HG03280 (cell line): ENCODE results near the gene JARID2.
"Not testable (repeated sequence)": the region's sequence is repeated elsewhere in the genome, so short reads cannot be mapped to it uniquely, and the experiment has no call there.

Experiments
- ATAC-seq: cut with Tn5 transposase; IDR thresholded peaks from one replicate; pipeline ENCODE4 v1.9.1; 2021; ENCODE audit warnings: mild to moderate bottlenecking, moderate library complexity; ENCODE audit not compliant: unreplicated experiment

JARID2 gene

DNA sequence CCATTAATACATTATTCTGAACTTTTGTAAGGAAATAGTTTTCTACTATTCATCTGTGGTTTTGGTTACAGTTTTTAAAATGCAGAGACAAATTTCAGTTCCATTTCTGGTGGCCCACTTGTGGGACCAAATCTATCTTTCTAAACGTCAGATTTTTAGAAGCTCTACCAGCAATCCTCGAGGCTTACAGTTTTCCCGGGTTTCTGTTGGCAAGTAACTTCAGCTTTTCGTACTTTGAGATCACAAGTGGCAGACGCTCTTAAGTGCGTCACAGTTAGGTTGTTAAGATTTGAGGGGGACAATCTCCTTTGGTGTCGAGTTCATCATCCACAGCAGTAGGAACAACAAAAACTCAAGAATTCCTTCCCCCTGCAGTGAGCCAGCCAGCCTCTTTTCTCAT, 60.0 kb downstream of the JARID2 start:
- no peak for ATAC-seq

DNA sequence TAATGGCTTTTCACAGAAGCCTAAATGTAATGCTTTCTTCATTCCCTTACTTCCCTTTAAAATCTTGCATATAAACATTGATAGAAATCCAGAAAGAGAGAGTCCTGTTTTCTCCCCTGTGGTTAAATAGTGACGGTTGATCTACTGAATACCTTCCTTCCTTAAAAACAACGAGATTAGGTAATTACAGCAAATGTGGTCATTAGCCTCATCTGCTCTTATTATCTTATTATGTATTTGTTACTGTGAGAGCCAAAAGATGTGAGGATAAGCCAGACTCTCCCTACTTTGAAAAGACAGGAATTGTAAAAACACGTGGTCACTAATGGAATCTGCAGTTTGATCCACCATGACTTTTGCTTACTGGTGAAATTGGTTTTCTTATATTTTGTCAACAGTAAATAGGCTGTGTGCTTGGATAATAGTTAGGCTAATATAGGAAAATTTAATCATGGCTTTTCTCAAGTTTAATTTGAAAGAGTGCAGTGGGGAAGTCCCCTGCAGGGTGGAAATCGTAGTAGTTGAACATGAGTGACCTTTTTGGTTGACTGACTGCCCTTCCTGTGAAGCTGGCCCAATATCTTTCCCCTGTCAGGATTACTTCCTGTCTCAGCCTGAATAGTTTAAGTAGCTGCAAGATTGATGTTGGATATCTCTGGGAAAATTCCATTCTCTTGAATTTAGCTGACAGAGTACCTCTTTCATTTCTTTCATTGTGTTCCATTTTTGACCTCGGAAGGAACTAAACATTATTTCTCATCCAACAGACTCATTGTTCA, 62.8 kb downstream of the JARID2 start:
- no peak for ATAC-seq

DNA sequence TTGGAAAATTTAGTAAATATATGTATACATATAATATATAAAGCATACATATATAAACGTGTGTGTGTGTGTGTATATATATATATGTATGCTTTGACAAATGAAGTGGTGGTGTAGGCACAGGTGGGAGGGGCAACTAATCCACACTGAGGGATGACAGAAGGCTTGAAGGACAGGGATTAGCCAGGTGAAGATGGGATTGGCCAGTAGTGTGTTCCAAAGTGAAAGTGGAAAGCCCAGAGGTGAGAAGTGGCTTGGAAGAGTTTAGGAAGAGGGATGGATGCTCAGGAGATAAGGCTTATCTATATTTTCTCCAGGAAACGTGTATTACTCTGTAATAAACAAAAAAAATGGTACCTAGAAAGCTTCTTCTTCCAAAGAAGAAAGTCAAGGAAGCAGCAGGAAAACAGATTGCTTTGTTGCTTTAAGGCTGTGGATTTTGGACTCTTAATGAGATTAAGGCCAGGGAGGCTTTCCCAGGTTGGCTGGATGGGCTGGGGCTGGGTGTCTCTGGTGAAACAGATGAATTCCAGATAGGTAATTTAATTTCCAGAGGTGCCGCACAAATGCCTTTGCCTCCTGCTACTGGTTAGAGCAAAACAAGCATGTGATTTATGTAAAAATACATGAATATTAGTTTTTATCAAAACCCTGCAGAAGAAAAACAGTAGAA, 63.9 kb downstream of the JARID2 start:
- no peak for ATAC-seq

DNA sequence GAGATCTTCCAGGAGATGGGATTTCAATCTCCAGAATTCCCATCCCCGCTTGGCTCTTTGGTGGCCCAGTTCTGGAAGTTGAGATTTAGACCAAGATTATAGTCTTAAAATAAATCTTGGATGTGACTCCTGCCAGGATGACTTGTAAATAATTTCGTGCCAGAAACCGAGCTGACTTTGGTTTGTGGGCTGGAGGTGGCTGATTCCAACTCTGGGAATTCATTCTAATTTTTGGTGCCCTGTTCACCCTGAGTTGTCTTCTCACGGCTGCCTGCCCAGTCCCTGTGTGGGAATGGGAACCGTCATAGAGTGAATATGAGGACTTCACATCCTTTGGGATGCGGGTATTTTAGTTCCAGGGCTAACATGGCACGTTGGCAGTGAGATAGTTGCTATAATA, 64.8 kb downstream of the JARID2 start:
- ATAC-seq, result no peak

DNA sequence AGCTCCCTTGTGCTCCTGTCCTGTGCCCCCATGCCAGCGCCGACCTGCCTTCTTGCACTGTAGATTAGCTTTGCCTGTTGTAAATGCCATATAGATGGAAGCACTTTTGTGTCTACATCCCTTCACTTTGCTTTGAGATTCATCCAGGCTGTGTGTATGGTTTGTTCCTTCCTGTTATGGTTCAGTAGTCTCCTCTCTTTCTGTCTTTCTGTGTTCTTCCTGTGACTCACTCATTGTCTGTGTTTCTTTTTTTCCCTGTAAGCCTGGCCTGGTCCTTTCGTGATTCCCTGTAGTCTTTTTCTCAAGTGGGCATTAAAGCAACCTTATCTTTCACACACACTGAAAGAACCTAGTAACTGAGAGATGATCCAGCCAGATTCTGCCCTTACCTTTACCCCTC, 66.6 kb downstream of the JARID2 start:
- ATAC-seq, result no peak

DNA sequence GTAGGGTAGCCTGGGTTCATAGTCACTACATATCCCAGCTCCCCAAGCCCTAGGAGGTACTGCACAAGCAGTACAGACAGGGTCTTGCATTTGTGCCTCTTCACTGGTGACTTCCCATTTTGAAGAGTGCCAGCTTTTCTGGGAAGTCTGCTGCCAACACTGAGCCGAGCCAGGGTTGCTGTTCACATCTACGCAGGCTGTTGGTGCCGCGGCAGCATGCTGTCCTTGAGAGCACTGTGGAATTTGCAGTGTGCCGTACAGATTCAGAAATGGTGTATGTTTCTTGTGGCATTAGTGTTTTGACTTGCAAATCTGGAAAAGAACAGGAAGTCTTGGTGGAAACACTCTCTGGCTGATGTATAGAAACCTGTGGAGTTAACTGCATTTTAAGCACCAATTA, 67.5 kb downstream of the JARID2 start:
- ATAC-seq, result no peak

DNA sequence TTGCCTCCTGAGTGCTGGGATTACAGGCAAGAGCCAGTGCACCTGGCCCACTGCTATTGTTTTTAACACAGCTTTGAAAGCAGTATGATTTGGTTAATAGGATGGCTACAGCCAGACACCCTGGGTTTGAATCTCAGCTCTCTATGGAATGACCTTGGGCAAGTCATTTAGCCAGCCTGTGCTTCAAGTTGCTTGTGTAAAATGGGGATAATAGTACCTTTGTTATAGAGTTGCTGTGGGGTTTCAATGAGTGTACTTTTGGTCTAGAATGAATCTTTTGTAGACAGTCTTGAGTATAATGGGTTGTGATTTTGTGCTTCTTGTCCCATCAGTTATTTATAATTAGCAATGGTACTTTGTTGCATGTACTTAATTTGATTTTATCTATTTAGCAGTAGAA, 70.9 kb downstream of the JARID2 start:
- no peak for ATAC-seq

DNA sequence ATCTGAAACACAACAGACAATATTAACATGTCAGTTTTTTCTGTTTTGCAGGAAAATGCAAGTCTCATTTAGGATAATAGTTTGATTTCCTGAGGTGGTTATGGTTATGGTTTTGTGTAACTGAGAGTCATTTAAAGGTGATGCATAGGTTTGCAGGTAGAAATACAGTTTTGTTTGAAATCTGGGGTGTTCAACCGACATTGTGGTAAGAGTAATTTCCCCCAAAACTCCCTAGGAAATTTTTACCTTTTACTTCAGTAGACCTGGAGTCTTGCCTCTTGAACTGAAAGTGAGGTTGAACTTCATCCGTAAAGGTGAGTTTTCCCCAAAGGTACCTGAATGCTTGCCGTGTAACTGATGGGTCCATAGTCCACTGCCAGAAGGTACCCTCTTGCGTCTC, 71.4 kb downstream of the JARID2 start:
- no peak for ATAC-seq

DNA sequence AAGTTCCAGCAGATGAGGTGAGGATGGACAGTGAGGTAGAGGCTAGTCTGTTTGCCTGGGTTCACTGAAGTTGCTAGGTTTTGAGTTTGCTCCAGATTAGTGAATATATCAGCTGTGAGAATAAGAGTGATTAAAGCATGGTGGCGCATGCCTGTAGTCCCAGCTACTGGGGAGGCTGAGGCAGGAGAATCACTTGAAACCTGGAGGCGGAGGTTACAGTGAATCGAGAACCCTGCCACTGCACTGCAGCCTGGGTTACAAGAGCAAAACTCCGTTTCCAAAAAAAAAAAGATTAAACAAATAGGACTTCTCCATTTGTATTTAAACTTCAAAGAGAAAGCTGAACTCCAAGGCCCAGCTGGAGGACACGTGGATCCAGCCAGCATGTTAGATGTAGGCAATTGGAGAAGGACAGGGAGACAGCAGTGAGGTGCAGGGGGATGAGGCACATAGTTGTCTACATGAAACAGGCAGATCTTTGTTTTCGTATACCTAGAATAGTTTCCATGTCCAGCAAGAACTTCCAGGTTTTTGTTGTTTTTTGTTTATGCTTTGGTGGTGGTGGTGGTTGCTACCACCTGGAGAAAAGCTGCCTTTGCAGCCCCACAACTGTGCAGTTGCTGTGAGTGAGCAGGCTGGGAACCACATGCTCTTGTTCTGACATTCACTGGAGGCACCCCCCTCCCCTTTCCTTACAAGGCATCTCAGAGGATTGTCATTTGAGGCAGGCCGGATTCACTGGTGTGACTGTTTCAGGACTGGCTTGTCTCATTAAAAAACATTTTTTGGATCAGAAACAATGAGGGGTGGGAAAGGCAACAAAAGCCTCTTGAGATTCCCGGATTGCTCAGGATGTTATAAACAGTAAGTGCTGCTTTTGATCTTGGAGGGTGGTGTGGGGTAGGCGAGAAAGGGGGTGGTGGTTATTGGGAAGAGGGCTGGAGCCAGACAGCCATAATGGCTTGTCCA, 72.3 kb downstream of the JARID2 start:
- no peak for ATAC-seq

DNA sequence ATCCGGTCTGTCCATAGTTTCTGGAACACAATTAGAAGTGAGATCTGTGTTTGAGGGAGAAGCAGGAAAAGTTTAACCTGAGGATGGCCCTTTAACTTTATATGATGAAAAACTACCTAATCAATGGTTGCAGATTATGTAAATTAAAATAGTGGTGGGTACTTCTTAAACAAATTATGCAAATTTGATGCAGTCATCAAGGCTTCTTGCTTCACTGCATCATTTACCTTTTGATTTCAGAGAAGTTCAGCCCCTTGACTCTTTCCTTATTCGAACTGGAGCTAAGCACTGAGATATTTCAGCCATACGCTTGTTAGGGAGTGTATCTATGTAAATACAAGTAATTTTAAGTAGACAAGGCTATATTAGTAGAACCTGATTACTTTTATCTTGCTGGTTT, 73.8 kb downstream of the JARID2 start:
- ATAC-seq, result no peak

DNA sequence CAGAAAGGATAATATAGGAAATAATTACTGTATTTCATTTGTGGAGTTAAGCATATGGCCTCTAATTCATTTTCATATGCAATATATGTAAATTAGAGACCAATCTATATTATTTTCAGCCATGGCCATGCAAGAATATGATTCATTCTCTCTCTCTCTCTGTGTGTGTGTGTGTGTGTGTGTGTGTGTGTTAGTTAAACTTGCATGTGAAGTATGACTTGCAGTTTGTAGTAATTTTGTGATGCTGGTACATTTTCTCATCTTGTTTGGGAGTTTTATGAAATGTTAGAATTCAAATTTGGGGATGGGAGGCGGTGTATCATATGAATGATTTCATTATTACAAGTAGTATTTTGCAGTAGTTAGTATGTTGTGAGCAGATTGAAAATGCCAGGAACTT, 74.8 kb downstream of the JARID2 start:
- no peak for ATAC-seq

DNA sequence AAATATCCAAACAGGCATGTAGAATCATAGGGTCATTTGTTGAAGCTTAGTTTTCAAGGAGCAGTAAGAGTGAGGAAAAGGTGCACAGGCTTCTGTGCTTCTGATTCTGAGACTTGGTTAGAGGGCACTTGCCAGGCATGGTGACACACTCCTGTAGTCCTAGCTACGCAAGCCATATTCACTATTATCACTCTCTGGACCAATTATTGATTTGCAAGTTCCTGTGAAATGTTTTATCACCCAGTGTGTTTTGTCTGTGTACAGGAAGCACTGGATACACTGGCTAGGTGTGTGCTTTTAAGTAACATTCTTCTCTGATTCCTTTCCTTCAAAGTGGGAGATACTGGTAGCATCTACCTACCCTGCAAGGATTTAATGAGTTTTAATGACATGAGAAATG, 76.3 kb downstream of the JARID2 start:
- ATAC-seq, result no peak

DNA sequence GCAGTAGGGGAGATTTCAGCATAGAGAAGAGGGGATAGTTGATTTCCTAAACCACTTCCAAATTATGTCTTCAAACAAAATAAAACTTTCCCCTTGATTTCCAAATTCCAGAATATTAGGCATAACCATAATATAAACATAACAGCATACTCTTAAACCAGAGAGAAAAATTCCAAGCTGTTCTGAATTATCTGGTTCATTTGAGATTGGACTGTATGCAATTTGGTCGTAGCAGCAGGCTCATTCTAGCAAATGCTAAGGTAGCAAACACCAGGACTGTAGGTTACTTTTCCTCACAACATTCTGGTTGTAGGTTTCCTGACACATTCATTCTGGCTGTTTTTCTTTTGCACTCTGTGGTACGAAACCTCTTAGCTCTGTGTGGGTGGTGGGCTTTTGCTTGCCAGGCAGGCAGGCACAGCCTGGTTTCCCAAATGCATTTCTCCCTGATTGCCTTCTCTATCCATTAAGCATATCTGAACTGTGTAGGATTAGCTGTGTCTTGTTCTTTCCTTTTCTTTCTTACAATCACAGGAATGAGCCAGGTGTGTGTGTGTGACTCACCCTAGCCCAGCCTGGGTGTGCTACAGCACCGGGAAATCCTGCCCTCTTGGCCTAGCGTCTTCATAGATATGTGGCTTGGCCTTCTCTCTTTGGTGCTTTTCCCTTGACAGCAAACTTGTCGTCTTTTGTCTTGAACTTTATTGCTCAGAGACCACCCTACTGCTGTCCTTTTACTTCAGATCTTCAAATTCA, 77.1 kb downstream of the JARID2 start:
- ATAC-seq, result no peak

DNA sequence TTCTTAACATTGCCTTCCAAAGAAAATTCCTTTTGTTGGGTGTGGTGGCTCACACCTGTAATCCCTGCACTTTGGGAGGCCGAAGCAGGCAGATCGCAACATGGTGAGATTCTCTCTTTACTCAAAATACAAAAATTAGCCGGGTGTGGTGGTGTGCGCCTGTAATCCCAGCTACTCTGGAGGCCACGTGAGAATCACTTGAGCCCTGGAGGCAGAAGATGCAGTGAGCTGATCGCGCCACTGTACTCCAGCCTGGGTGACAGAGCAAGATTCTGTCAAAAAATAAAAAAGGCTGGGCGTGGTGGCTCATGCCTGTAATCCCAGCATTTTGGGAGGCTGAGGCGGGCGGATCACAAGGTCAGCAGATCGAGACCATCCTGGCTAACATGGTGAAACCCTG, 77.7 kb downstream of the JARID2 start:
- ATAC-seq, result not testable (repeated sequence)

DNA sequence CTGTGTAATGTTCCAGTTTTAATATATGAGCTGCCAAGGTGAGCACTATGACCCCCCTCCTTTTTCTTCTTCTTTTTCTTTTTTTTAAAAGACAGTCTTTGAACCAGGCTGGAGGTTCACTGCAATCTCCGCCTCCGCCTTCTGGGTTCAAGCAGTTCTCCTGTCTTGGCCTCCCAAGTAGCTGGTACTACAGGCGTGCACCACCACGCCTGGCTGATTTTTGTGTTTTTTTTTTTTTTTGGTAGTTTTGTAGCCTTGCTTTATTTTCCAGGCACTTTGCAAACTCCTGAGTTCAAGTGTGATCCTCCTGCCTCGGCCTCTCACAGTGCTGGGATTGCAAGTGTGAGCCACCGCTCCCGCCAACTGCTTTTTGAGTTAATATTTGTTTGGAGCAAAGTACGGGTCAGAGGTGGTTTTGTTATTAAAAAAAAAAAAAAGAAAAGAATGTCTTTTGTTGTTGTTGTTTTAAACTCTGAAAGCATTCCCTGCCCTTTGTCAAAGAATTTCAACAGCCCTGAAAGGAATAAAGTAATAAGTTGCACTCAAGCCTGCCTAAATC, 78.6 kb downstream of the JARID2 start:
- ATAC-seq, result no peak

DNA sequence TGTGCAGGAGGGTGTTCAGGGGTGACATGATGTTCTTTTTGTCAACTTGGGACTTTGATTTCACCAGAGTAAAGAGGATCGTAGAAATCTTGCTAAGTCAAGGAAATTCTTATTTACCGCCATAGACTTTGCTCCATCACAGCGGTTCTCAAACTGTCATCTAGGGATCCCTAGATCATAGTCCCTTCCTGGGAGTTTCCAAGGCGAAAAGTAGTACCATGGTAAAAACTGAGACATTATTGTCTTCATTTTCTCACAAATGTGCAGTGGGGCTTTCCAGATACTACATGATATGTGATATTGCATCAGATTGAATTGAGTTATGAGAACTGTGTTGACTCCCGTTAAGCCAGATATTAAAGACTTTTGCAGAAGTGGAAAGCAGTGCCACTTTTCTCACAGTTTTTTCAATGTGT, 79.7 kb downstream of the JARID2 start:
- ATAC-seq, result no peak

DNA sequence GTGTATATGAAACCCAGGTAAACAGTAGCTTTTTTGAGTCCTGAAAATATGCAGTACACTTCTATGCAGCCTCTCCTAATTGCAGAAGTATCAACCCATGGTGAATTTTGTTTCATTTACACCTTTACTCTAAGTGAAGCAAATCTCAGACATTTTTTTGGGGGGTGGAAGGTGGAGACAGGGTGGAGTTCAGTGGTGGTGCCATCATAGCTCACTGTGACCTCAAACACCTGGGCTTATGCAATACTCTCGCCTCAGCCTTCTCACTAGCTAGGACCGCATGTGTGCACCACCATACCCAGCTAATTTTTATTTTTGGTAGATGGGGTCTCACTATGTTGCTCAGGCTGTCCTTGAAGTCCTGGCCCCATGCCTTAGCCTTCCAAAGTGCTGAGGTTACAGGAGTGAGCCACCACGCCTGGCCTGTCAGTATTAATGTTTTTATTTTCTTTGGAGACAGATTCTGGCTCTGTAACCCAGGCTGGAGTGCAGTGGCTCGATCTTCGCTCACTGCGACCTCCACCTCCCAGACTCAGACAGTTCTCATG, 80.3 kb downstream of the JARID2 start:
- ATAC-seq, result no peak

DNA sequence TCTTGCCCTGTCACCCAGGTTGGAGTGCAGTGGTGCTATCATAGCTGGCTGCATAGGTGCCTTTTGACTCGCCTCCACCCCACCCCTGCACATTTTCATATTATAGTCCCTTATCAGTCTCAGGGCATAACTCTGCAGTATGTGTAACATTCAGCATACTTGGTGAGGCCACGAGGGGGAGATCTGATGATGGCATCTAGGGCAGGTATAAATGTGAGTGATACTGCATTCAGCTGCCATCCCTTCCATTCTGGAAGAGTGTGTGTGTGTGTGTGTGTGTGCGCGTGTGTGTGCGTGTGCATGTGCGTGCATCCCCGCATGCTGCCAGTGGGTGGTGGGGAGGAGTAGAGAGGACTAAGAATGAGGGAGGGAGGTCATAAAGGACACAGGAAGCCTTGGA, 81.4 kb downstream of the JARID2 start:
- ATAC-seq, result no peak

DNA sequence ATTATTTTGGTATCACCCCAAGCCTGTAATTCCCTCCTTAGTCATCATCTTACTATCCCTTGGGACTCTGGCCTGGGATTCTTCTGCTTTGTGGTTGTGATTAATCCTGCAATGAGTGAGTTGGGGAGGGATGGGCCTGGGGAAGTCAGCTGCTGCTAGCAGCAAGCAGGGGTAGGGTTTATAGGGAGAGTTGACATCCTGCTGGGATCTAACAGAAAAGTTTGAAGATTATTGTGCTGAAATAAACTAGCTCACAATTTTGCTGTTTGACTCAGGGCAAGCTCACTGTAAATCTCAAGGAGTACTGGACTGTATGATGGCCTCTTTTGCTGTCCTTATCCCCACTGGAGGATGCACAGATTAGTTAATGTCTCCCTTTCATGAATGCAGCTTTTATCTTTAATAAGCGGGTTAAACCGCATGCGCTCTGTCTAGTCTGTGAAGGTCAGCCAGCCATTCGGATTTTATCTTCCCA, 83.4 kb downstream of the JARID2 start:
- ATAC-seq, result no peak
